NCI-H128 (cell line): ENCODE results near the gene CENPC.
"Not testable (repeated sequence)": the region's sequence is repeated elsewhere in the genome, so short reads cannot be mapped to it uniquely, and the experiment has no call there.

Source experiments
- DNase-seq: peaks from one replicate; lab custom pipeline; 2025; ENCODE audit not compliant: unreplicated experiment; lab: John Stamatoyannopoulos, UW

The CENPC gene

DNA sequence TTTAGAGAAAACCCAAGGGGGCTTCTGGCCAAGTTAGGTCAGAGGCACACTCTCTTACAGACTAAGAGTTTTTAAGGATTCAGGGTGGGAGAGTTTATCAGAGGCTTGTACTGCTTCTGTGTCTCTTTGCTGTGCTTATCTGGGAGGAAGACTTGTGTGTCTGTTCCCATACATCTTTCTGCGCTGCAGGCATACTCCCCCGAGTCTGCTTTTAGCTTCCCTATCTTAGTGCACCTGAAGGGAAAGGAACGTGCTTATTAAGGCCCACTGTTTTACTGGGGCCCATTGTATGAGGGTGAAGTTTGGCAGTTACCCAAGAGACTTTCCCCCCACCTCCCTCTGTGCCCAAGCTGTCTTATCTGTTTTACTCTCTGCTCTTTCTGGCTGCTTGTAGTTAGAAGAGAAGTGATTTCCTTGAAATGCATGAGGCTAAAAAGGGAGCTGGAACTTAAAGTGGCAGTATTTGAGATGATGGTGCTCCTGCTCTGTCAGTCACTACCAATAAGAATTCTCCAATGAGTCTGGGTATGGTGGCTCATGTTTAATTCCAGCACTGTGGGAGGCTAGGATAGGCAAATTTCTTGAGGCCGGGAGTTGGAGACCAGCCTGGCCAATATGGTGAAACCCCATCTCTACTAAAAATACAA, 7.0 kb upstream of the CENPC start:
- not testable (repeated sequence) for DNase-seq

DNA sequence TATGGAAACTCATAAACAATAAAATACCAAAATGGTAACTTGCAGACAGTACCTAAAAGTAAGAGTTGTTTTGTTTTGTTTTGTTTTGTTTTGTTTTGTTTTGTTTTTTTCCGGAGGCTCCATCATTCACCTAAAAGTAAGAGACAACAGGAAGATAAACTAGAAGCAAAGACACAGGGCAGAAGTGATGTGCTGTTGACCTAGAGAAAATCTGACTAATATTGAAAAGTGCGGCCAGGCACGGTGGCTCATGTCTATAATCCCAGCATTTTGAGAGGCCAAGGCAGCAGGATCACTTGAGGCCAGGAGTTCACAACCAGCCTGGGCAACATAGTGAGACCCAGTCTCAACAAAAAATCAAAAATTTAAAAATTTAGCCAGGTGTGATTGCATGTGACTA, 5.6 kb upstream of the CENPC start:
- no peak for DNase-seq

DNA sequence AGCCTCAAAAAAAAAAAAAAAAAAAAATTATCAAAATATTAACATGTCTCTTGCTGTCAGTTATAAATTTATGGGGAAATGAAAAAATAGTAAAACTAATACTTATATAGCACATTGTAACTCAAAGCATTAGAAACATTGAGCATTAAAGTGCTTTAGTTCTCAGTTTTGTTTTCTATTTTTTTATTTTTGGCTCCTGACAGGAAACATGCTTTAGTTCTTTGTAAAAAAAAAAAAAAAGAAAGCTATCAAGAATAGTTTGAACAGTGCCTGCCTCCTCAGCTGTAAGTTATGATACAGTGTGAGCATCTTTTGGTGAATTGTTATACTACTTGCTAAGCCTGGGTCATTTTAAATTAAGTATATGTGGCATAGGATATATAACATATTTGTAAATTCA, 5.1 kb upstream of the CENPC start:
- no peak for DNase-seq

DNA sequence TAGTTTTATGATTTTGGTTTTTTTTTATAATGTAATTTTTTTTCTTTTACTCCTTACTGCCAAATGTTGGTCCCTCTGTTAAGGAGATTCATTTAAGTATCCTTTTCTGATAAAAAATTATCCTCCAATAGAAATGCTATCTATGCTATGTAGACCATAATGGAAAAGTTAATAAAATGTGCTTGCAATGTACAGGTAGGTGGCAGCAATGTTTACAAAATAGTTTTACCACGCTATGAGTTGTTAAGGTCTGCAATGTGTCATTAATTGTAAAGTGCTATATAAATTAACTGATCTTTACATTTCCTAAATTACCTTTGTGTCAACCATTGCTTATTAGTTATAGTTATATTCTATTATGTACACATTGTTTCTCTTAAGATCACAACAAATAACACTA, 3.8 kb upstream of the CENPC start:
- DNase-seq, result no peak

DNA sequence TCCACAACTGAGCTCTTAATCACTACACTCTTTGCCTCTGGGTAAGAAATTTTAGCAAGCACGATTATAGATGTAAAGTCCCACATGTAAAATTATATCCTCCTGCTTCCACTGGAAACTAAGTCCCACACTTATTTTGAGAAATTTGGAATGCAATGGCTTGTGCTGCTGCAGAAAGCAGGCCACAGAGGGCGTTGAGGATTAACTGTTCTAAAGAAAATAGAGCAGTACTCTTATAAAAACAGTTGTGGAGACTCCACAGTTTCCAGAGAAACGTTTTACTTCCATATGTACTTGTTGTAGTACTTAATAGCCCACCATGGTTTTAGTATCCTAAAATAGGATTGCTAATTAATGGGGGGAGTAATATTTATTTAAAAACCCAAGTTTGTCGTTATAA, 1.7 kb upstream of the CENPC start:
- DNase-seq, result no peak

DNA sequence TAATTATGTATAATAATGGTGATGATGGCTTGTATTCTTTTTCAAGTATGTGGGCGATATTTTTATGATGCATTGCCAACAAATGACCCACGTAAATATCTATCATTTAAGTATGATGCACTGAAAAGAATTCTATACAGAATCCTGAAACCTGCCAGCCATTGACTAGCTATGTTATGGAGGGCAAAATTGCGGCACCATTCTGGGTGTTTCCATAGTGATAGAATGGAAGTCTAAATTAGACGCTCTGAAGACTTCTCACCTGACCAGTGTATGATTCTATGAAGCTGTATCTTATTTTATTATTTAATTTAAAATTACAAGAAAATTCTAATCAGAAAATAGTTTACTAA, 677 bp upstream of the CENPC start:
- no peak for DNase-seq

DNA sequence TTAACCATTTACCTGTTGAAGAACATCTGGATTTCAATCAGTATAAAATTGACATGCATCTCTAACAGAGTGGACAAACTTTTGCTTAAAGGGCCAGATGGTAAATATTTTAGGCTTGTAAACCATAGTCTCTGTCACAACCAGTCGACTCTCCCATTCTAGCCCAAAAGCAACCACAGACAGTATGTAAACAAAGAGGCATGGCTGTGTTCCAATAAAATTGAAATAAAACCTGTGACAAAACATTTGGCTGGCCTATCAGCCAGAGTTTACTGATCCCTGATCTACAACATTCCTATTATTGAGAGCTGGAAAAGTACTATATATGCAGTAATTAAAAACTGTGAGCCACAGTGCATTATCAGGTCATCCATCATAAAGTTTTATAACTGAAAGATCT, 3.2 kb downstream of the CENPC start:
- DNase-seq, result no peak

DNA sequence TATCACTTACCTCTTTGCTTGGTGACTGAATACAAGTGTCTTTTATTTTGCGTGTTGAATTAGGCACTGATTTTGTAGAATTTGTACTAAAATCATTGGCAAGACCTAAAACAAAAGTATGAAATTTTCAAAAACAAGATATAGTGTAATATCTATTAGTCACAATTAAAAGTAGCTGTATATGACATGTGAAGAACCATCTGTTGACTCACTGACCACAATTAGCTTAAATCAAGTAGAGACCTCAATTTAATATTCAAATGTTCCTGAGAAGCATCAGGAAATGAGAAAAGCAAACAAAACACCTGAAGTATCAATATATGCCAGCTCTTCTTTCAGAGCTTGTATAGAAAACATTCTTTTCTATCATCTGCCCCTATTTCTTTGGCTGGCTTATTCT, 5.5 kb downstream of the CENPC start:
- DNase-seq, result no peak

DNA sequence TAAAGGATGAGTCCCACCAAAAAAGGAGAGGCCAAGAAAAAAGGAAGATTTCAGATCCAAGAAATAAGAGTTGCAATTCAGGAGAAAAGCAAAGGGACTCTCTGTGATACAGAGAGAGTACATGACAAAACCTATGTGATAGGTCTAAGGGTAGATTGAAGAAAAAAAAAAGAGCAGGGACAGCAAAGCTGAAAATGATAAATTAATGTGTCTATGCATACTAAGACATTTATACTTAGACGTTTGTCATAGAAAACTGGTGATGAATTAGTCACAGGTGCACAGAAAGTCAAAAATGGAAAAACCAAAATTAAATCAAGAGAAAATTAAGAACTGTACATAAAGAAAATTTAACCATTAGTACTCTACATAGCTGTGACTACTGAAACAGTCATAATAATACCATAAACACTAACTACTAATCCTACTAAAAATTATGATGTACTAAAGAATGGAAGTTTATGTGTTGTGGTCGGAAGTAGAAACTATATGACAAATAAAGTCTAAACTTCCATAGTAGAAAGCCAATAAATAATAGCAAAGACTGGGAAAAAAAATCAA, 9.9 kb downstream of the CENPC start:
- DNase-seq, result no peak

DNA sequence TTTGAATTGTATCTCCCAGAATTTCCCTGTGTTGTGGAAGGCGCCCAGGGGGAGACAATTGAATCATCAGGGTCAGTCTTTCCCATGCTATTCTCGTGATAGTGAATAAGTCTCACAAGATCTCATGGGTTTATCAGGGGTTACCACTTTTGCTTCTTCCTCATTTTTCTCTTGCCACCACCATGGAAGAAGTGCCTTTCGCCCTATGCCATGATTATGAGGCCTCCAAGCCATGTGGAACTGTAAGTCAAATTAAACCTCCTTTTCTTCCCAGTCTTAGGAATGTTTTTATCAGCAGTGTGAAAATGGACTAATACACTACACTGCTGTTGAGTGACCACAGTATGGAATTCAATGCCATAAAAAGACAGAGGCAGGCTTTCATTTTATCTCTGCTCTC, 12.2 kb downstream of the CENPC start:
- DNase-seq, result no peak

DNA sequence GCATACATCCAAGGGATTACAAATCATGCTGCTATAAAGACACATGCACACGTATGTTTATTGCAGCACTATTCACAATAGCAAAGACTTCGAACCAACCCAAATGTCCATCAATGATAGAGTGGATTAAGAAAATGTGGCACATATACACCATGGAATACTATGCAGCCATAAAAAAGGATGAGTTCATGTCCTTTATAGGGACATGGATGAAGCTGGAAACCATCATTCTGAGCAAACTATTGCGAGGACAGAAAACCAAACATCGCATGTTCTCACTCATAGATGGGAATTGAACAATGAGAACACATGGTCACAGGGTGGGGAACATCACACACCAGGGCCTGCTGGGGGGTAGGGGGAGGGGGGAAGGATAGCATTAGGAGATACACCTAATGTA, 12.9 kb downstream of the CENPC start:
- not testable (repeated sequence) for DNase-seq

DNA sequence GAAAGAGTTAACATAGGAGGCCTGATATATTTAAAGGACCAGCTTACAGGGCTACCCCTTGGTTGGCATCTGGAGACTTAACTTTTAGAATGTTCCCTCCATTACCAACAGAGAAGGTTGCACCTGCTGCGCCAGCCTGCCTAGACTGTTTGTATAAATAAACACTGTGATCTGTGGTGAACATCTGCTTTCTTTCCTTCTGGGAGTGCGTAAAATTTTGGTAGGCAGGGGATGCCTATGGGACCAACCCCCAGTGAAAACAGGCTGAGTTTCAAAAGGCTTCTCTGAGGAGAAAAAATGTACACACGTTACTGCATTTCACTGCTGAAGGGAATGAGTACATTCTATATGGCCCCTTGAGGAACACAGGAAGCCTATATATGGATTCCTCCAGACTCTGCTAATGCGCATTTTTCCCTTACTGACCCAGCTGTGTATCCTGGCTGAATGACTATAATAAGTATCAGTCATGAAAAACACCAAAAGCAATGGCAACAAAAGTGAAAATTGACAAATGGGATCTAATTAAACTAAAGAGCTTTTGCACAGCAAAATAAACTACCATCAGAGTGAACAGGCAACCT, 13.8 kb downstream of the CENPC start:
- DNase-seq, result no peak

DNA sequence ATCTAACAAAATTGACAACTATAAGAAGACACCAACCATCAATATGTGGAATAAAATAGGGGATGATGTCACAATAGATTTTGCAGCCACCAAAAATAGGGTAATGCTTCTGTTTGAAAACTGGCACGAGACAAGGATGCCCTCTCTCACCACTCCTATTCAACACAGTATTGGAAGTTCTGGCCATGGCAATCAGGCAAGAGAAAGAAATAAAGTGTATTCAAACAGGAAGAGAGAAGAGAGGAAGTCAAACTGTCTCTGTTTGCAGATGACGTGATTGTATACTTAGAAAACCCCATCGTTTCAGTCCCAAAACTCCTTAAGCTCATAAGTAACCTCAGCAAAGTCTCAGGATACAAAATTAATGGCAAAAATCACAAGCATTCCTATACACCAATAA, 21.2 kb downstream of the CENPC start:
- DNase-seq, result not testable (repeated sequence)

DNA sequence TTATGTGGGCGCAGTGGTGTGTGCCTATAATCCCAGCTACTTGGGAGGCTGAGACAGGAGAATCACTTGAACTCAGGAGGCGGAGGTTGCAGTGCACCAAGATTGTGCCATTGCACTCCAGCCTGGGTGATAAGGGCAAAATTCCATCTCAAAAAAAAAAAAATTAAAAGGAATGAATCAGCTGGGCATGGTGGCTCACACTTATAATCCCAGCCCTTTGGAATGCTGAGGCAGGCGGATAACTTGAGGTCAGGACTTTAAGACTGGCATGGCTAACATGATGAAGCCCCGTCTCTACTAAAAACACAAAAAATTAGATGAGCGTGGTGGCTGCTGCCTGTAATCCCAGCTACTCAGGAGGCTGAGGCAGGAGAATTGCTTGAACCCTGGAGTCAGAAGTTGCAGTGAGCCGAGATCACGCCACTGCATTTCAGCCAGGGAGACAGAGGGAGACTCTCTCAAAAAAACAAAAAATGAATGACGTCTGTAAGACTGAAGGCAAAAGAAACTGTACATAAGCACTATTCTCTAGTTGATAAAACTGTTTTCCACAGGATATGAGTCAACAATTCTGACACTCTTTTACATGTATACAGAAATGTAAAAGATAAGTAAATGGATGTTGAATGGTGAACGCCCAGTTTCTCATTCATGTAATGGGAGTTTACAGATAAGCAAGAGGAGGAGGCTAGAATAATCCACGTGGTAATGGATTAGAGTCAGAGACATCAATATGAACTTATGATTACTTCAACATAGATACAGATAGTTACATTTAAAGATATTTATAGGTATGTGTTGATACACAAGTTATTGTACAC, 22.2 kb downstream of the CENPC start:
- no peak for DNase-seq

DNA sequence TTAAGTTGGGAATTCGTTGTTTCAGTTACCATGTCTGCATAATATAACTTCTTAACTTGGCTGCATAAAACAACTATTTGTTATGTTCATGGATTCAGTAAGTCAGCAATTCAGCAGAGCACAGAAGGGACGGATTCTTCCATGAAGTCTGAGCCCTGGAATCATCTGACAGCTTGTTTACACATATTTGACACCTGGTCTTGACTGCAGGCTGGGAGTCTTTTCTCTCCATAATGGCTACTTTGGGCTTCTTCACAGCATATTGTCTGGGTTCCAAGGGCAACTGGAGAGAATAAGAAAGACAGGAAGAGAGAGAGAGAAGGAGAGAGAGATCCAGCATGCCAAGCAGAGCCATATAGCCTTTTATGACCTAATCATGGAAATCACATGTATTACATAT, 23.1 kb downstream of the CENPC start:
- no peak for DNase-seq

DNA sequence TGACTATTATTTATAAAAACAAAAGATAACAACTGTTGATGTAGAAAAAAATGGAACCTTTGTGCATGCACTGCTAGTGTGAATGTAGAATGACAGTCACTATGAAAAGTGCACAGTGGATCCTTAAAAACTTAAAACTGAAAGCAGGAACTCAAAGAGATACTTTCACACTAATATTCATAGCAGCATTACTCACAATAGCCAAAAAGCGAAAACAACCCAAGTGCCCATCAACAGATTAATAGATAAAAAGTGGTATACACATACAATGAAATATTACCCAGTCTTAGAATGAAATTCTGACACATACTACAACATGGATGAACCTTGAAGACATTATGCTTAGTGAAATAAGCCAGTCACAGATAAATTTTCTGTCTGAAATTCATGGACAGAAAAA, 23.8 kb downstream of the CENPC start:
- no peak for DNase-seq

DNA sequence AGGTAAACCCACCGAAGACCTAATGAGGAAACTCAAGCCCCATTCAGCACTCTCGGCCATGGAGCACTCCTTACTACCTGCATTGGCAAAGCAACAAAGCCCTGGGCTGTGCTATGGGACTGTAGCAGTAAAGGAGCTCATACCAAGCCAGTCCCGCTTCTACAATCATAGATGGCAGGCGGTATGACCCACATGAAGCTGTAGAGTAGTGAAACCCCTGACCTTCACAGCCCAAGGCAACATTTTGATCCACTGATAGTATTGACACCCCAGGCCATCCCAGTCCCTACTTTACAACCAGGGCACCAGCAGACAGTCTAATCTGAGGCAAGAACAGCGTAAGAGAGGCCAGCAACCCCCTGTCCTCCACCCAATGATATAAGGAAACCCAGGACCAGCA, 25.2 kb downstream of the CENPC start:
- DNase-seq, result no peak

DNA sequence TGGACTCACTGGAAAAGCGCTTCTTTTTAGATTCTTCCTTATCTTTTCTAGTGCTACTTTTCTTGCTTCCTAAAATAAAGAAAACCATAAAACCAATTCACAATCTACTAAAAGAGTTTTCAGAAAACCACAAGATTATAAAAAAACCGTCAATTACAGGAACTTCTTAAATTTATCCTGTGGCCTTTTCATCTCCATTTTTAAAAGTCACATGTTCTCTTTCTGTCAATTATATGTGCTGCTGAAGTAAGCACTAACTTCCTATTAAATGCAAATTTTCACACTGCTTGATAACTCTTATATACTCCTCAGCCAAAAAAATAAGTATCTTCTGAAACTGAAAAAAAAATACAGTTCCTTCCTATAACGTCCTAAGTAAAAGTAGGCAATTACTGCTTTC, 32.8 kb downstream of the CENPC start:
- DNase-seq, result no peak

DNA sequence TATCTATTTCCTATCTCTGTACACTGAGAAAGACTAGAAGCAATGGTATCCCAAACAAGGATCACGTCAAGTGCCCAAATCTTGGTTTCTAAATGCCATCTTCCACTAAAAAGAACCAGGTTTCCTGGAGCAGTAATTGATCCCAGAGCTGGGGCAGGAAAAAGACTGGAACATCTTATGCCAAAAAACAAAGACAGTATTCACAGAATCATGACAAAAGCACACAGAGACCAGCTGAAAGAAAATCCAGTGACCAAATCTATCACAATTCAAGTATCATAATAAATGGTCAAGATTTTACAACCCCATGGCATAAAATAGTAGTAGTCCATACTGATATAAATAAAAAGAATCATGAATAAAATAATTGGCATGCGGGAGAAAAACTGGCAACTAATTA, 44.9 kb downstream of the CENPC start:
- no peak for DNase-seq

DNA sequence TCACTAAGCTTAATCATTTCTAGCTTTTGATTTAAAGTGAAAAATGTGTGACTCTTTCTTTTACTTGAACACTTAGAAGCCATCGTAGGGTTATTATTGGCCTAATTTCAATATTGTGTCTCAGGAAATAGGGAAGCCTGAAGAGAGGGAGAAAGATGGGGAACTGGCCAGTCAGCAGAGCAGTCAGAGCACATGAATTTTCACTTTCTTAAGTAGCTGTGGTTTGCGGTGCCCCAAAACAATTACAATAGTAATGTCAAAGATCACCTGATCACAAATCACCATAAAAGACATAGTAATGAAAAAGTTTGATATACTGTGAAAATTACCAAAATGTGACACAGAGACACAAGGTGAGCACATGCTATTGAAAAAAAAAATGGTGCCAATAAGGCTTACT, 45.5 kb downstream of the CENPC start:
- no peak for DNase-seq

DNA sequence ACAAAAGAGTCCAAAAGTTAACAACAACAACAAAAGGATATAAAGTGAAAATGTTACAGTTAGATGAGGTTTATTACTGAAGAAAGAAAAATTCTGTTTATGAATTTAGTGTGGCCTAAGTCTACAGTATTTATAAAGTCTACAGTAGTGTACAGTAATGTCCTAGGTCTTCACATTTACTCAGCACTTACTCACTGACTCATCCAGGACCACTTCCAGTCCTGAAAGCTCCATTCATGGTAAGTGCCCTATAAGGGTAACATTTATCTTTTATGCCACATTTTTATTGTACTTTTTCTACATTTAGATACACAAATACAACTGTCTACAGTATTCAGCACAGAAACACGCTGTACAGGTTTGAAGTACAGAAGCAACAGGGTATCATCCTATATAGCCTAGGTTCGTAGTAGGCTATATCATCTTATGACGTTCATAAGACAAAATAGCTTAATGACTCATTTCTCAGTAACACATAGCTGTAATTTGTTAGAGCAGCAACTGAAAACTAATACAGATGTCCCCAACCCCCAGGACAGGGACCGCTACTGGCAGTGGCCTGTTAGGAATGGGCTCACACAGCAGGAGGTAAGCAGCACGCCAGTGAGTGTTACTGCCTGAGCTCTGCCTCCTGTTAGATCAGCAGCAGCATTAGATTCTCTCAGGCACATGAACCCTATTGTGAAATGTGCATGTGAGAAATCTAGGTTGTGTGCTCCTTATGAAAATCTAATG, 61.3 kb downstream of the CENPC start:
- DNase-seq, result no peak

DNA sequence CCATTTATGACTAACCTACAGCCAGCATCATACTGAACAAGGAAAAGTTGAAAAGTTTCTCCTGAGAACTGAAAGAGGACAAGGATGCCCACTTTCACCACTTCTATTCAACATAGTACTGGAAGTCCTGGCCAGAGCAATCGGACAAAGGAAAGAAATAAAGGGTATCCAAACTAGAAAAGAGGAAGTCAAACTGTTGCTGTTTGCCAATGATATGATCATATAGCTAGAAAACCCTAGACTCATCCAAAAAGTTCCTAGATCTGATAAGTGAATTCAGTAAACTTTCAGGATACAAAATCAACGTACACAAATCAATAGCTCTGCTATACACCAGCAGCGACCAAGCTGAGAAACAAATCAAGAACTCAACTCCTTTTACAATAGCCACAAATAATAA, 64.5 kb downstream of the CENPC start:
- DNase-seq, result no peak
